Endothelial cell (in vitro differentiated cells): Measurements from ENCODE around the gene OR6K3. TPM values are rescaled to one million over a fixed set of nuclear protein-coding genes. Genes with fewer than 3 reads are reported as not detected.
"Not testable (repeated sequence)": the region's sequence is repeated elsewhere in the genome, so short reads cannot be mapped to it uniquely, and the experiment has no call there.

Source experiments
- DNase-seq: peaks from one replicate; pipeline ENCODE4 v3.0.0; 2021; ENCODE audit warnings: low spot score
- H3K27ac Mint-ChIP-seq: one replicate; pipeline ENCODE4 v1.8.0; 2021; ENCODE audit warnings: mixed read lengths, inconsistent platforms; ENCODE audit not compliant: unreplicated experiment
- H3K27me3 Mint-ChIP-seq: one replicate; pipeline ENCODE4 v1.8.0; 2021; ENCODE audit warnings: mild to moderate bottlenecking, moderate library complexity, mixed read lengths, inconsistent platforms; ENCODE audit not compliant: unreplicated experiment
- H3K36me3 Mint-ChIP-seq: one replicate; pipeline ENCODE4 v1.8.0; 2021; ENCODE audit warnings: mild to moderate bottlenecking, low read depth, mixed read lengths, inconsistent platforms; ENCODE audit not compliant: unreplicated experiment
- H3K4me1 Mint-ChIP-seq: one replicate; pipeline ENCODE4 v1.8.0; 2021; ENCODE audit warnings: mild to moderate bottlenecking, mixed read lengths, inconsistent platforms; ENCODE audit not compliant: unreplicated experiment
- H3K4me3 Mint-ChIP-seq: one replicate; pipeline ENCODE4 v1.8.0; 2021; ENCODE audit warnings: mild to moderate bottlenecking, mixed read lengths, inconsistent platforms; ENCODE audit not compliant: unreplicated experiment
- H3K9me3 Mint-ChIP-seq: one replicate; pipeline ENCODE4 v1.8.0; 2021; ENCODE audit warnings: mixed read lengths, inconsistent platforms; ENCODE audit not compliant: unreplicated experiment
- total RNA-seq: library from RNA; stranded (reverse); fragmentation: NEBNext Ultra II Directional; extraction: Animal tissue kit (Norgen Biotek cat#: 25700); gene quantifications from one replicate; pipeline ENCODE4 v1.2.1, GENCODE V29; 2021; ENCODE audit not compliant: unreplicated experiment
- TF ChIP-seq, protein P1 (sequence below): fragments of 200-600 bp; sonication (generic); IDR thresholded peaks from one replicate; pipeline ENCODE4 v1.5.0; 2021; ENCODE audit warnings: antibody characterized with exemption; ENCODE audit not compliant: unreplicated experiment

Gene OR6K3
- total RNA-seq, 1 donor from 2014 or later = not detected

DNA sequence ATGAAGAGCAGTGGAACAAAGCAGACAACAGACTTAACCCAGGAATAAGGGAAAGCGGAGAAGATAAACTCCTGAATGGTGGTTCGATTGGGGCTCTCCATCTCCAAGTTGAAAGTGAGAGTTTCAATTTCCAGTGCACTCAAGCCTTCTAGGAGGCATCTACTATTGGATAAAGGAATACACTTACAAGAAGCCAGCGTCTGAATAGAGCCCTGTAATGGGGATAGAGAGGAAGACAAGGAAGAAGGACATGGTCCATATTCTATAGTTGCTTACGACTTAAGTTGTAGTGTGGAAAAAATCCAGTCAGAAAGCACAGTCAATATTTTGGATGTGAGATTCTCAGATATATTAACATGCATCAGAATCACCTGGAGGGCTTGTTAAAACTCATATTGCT lies 20.0 kb downstream of the OR6K3 start, which contains the start of gene OR6K2:
Gene OR6K2, minus strand, starts transcription at position 101 of the 400 bp plus-strand sequence. Its CDS starts 0 bp downstream, at position 101.
- no peak for DNase-seq
- H3K27ac Mint-ChIP-seq = no peak within 1 kb of the TSS
- H3K9me3 Mint-ChIP-seq = no peaks in the 10 kb centered on the region
- H3K27me3 Mint-ChIP-seq = peaks cover 1% of the 10 kb centered on the region
- TF ChIP-seq, protein P1, sequence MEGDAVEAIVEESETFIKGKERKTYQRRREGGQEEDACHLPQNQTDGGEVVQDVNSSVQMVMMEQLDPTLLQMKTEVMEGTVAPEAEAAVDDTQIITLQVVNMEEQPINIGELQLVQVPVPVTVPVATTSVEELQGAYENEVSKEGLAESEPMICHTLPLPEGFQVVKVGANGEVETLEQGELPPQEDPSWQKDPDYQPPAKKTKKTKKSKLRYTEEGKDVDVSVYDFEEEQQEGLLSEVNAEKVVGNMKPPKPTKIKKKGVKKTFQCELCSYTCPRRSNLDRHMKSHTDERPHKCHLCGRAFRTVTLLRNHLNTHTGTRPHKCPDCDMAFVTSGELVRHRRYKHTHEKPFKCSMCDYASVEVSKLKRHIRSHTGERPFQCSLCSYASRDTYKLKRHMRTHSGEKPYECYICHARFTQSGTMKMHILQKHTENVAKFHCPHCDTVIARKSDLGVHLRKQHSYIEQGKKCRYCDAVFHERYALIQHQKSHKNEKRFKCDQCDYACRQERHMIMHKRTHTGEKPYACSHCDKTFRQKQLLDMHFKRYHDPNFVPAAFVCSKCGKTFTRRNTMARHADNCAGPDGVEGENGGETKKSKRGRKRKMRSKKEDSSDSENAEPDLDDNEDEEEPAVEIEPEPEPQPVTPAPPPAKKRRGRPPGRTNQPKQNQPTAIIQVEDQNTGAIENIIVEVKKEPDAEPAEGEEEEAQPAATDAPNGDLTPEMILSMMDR = no peak
- H3K4me1 Mint-ChIP-seq = no peaks in the 10 kb centered on the region
- no peaks in the 10 kb centered on the region for H3K36me3 Mint-ChIP-seq
- H3K4me3 Mint-ChIP-seq = no peak within 1 kb of the TSS

DNA sequence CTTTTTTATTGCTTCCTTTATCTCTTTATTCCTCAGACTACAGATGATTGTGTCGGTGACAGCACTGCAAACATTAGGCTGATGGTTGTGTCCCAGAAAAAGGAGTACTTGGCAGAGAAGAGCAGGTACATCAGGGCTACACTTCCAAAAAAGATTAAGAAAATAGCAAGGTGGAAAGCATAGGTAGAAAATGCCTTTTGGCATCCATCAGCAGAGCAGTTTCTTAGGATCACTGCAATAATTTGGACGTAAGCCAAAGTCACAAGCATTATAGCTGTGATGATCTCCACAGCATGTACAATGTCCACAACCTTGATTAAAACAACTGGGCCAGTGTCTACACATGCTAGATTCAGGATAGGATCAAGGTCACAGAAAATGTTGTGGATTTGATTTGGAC lies 25.9 kb downstream of the OR6K3 start:
- Mint-ChIP-seq H3K9me3 (no peaks in the 10 kb centered on the region), H3K27me3 (peaks cover 1% of the 10 kb centered on the region), H3K4me3 (no peak overlapping the region), H3K27ac (no peak overlapping the region), H3K4me1 (no peaks in the 10 kb centered on the region), H3K36me3 (no peaks in the 10 kb centered on the region)
- DNase-seq = no peak
- TF ChIP-seq, protein P1 = no peak

DNA sequence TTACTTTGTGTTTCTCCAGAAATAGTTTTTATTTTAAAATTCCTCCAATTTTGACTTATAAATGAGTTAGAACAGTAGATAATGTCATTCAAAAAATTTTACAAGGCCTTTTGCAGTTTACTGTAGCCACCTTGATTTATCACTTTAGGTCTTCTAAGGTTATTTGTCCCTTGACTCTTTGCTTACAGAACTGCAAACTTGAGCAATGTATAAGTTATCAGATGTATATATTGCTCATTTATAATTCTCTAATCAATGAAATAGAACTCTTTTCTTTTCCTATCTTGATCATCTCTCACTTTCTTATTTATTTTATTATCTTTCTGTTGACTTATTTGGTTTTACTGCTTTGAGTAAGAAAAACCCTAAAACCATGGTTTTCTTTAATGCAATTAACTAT lies 28.2 kb downstream of the OR6K3 start:
- TF ChIP-seq, protein P1 = no peak
- peaks cover 1% of the 10 kb centered on the region for H3K27me3 Mint-ChIP-seq
- no peaks in the 10 kb centered on the region for H3K9me3 Mint-ChIP-seq
- H3K27ac Mint-ChIP-seq = no peak overlapping the region
- no peak for DNase-seq
- no peaks in the 10 kb centered on the region for H3K36me3 Mint-ChIP-seq
- H3K4me3 Mint-ChIP-seq = no peak overlapping the region
- H3K4me1 Mint-ChIP-seq = no peaks in the 10 kb centered on the region

DNA sequence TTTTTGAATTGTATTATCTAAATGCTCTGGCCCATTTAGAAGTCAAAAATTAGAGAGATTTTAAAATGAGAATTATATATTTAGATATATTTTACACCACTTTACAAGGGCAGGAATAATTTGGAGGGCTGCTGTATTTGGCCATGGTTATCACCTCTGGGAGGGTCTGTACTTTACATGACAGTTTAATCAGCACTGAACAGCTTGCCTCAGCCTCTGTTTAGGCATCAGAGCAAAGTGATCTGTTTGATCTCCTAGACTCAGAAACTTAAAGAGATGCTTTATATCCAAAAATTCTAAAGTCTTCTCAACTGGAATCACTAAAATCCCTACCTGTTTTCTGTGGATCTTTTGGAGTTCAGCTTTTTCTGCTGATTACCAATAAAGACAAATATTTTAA lies 28.6 kb downstream of the OR6K3 start:
- no peak overlapping the region for H3K27ac Mint-ChIP-seq
- TF ChIP-seq, protein P1 = no peak
- H3K27me3 Mint-ChIP-seq = peaks cover 1% of the 10 kb centered on the region
- no peak for DNase-seq
- H3K4me3 Mint-ChIP-seq = no peak overlapping the region
- no peaks in the 10 kb centered on the region for H3K4me1 Mint-ChIP-seq
- H3K36me3 Mint-ChIP-seq = no peaks in the 10 kb centered on the region
- no peaks in the 10 kb centered on the region for H3K9me3 Mint-ChIP-seq

DNA sequence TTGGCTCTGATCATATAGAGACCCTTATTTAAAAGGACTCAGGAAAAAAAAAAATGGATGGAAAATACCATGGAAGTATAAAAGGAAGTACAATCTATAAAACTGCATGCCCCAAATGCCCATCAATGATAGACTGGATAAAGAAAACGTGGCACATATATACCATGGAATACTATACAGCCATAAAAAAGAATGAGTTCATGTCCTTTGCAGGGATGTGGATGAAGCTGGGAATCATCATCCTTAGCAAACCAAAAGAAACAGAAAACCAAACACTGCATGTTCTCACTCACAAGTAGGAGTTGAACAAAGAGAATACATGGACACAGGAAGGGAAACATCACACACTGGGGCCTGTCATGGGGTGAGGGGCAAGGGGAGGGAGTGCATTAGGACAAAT lies 29.4 kb downstream of the OR6K3 start:
- not testable (repeated sequence) for H3K27me3 Mint-ChIP-seq, H3K36me3 Mint-ChIP-seq, H3K4me3 Mint-ChIP-seq, H3K4me1 Mint-ChIP-seq, H3K27ac Mint-ChIP-seq, H3K9me3 Mint-ChIP-seq, DNase-seq
